Brain microvascular endothelial cell (primary cell): ENCODE measurements around the gene SDHB.

ENCODE experiments used
- DNase-seq: peaks from one replicate; pipeline ENCODE4 v3.0.0-alpha.2; 2020
- H3K27ac ChIP-seq: fragments of 250-450 bp; sonication (Bioruptor Pico); 2 replicates; pipeline ENCODE4 v1.5.1; 2020; ENCODE audit warnings: mild to moderate bottlenecking, moderate library complexity
- H3K27me3 ChIP-seq: fragments of 250-450 bp; sonication (Bioruptor Pico); replicated peaks from 2 replicates; pipeline ENCODE4 v1.5.1; 2020; ENCODE audit warnings: mild to moderate bottlenecking
- H3K36me3 ChIP-seq: fragments of 250-450 bp; sonication (Bioruptor Pico); replicated peaks from 2 replicates; pipeline ENCODE4 v1.5.1; 2020; ENCODE audit warnings: mild to moderate bottlenecking
- H3K4me3 ChIP-seq: 2 replicates; pipeline ENCODE4 v1.5.1; 2011; ENCODE audit warnings: low read depth, mild to moderate bottlenecking, control low read depth, low read length, moderate library complexity
- CTCF ChIP-seq: IDR thresholded peaks from 2 replicates; pipeline ENCODE4 v1.5.1; 2011; ENCODE audit warnings: low read depth, mild to moderate bottlenecking, moderate library complexity, low read length, control low read depth, inconsistent platforms; ENCODE audit errors: missing control alignments
- in situ Hi-C: cut with HindIII; loops from 2 replicates; pipeline ENCODE4 v1.10.0; 2017; ENCODE audit warnings: low sequenced_read_pairs, low pct_ligation_motif_present

Gene SDHB

GRCh38 chr1:17001760-17002523 lies 51.9 kb downstream of the SDHB start:
- no peak for TF ChIP-seq CTCF
- Histone ChIP-seq H3K27me3 (no peaks in the 10 kb centered on the region), H3K27ac (no peak overlapping the region), H3K36me3 (peaks cover 48% of the 10 kb centered on the region), H3K4me3 (no peak overlapping the region)
- in situ Hi-C loops: no loop called here
- DNase-seq: no peak

- Histone ChIP-seq H3K27ac (no peak overlapping the region), H3K36me3 (peaks cover 47% of the 10 kb centered on the region), H3K27me3 (no peaks in the 10 kb centered on the region), H3K4me3 (no peak overlapping the region)
- TF ChIP-seq CTCF: peak; percentile 14
- DNase-seq: no peak
- in situ Hi-C loops: no loop called here
Measured at GRCh38 chr1:16999863-17000262, 54.0 kb downstream of the SDHB start.

- in situ Hi-C loops: no loop called here
- DNase-seq: no peak
- H3K36me3 ChIP-seq: peaks cover 38% of the 10 kb centered on the region
Measured at GRCh38 chr1:16998589-16998988, 55.2 kb downstream of the SDHB start.

DNA sequence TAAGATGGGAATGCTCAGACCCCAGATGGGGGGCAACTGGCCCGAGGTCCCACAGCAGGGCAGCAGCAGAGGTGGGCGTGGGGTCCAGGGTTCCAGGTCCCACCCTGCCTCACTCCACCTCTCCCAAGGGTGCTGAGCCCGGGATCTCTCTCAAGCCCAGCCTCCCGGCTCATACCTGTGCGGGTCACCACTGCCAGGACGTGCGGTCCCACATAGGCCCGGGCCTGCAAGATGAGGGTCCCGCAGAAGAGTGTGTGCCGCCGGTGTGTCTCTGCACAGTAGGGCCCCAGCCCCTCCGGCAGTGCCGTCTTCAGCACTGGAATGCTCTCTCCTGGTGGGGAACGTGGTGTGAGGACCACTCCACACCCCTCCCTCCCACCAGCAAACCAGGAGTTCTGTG lies 57.0 kb downstream of the SDHB start:
- no peak for DNase-seq
- H3K36me3 ChIP-seq: peaks cover 26% of the 10 kb centered on the region
- H3K27ac ChIP-seq: no peak overlapping the region
- no peak overlapping the region for H3K4me3 ChIP-seq
- in situ Hi-C loops: no loop called here
- H3K27me3 ChIP-seq: no peaks in the 10 kb centered on the region
- TF ChIP-seq CTCF: no peak

More at GRCh38 chr1:16998589-16998988, 55.2 kb downstream of the SDHB start:
- no peak overlapping the region for H3K4me3 ChIP-seq
- TF ChIP-seq CTCF: no peak
- H3K27me3 ChIP-seq: no peaks in the 10 kb centered on the region
- no peak overlapping the region for H3K27ac ChIP-seq

- in situ Hi-C loops: no loop called here
Measured at GRCh38 chr1:16993521-16994038, 60.3 kb downstream of the SDHB start.

More at GRCh38 chr1:16993521-16994038, 60.3 kb downstream of the SDHB start:
- no peak for TF ChIP-seq CTCF
- peaks cover 21% of the 10 kb centered on the region for H3K36me3 ChIP-seq
- no peak overlapping the region for H3K27ac ChIP-seq
- H3K4me3 ChIP-seq: no peak overlapping the region
- no peaks in the 10 kb centered on the region for H3K27me3 ChIP-seq
- DNase-seq: no peak
